ENCODE results near the gene SARDH.

The SARDH gene

DNA sequence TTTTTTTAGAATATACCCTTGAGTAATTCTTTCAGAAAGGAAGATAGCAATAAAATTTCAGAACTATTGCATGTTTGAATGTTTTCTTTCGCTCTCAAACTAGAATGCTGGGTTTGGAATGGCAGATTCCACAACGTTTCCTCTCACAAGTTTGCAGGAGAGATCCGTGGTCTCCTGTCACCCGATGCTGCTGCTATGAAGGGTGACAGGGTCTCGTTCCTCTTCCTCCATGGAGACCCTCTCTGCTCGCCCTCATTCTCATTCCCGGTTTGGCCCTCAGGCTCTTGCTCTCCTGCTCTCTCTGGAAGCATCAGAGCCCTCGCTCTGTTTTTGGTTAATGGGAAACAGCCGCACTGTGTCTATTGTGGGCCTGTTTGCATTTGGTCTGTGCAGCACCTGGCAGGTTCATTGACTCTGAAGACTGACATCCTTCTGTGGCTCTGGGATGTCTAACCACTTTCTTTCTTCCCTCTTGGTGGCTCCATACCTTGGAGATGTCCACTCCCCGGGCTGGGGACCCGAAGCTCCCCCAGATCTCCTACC, 116.4 kb downstream of the SARDH start:
- DNase-seq = no peak

DNA sequence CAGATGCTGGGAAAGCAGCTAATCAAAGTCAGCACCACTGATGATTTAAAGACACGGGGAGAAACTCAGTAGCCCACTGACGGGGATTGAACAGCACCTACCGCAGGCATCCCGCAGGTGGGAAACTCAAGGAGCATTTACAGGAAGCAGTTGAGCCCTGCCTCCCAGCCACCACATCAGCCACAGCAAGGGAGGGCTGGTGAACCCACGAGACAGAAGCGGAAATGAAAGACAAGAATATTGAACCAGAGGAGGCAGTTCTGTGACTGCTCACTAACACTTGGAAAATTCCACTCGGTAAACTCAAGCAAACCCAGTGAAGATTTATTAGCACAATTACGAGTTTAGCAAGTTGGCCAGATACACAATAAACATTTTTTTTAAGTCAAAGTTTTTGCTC, 118.4 kb downstream of the SARDH start:
- DNase-seq = peak; percentile 50 to 56

DNA sequence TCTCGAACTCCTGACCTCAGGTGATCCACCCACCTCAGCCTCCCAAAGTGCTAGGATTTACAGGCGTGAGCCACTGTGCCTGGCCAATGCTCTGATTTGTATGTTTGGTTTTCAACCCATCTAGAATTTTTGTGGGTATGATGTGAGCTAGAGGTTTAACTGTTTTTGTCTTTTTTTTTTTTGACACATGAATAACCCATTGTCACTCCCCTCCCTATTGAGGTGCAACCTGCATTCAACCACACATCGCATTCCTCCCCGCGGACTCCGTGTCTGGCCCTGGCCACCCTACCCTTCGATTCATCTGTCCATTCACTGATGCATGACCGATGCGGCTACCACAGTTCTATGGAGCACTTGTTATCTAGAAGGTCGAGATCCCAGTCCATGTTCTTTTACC, 119.4 kb downstream of the SARDH start:
- DNase-seq = no peak

DNA sequence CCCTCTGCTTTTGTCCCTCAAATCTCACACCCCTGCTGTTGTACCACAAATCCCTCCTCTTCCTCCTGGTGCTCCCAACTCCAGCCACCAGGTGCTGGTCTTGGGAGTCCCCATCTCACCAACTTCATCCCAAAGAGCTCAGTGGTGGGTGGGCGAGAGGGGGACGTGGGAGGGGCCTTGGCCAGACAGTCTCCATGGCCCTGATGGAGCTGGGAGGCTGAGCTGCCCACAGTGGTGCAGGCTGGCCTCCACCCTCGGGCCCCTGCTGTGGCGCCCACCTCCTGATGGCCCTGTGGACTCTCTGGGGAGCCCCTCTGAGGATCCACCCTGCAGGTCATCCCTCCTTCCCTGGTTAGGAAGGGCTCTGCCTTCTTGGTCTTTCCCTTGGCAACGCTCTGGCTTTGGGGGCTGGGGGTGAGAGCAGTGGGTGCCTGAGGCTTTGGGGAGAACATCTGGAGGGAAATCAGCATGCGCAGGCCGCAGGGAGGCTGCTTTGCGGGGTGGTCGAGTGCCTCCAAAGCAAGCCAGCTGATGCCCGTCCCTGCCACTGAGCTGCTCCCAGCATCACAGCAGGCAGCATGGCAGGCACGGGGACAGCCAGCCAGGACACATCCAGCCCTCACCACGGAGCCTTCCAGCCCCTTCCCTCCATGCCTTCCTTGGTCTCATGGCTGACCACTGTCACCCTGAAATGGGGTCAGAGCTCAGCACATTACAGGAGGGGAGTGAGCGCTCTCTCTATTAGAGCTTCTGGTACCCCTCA, 121.3 kb downstream of the SARDH start:
- no peak for DNase-seq

DNA sequence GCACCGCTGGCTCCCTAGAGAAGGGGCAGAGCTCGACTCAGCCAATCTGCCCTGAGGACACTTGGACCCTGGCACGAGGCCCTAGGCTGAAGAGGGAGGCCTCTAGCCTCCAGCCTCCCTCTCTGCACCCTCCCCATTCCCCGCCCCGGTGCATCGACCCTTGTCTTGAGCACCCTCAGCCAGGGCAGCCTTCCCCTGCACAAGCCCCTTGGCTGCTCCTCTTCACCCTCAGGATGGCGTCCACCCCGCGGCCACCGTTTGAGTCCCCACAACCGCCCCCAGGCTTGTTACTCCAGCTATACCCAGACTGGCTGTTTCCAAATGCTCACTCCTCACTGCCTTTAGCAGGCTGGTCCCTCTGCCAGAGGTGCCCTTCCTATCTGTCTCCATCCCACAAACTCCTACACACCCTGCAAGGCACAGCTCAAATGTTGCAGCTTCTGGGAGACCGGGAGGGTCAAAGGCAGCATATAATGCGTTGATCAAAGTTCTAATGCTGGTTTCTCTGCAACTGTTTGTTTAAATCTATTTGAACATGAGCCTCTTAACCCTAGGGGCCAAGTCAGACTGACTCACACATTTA, 122.5 kb downstream of the SARDH start:
- no peak for DNase-seq

DNA sequence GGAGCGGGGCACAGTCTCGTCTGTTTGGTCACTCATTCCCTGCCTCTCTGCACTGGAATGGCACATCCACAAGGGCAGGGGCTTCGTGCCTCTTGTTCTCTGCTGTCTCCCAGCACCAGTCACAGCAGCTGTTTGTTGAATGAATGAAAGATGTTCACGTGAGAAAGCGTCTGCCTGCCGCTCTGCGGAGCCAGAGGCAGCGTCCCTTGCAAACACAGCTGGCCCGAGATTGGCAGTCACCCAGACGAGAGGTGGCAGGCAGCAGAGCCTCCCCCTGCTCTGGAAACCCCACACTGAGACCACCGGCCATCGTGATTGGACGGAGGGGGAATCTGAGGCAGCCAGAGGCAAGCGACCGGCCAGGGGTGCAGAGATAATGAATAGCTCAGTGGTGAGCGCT, 123.0 kb downstream of the SARDH start:
- DNase-seq = no peak

DNA sequence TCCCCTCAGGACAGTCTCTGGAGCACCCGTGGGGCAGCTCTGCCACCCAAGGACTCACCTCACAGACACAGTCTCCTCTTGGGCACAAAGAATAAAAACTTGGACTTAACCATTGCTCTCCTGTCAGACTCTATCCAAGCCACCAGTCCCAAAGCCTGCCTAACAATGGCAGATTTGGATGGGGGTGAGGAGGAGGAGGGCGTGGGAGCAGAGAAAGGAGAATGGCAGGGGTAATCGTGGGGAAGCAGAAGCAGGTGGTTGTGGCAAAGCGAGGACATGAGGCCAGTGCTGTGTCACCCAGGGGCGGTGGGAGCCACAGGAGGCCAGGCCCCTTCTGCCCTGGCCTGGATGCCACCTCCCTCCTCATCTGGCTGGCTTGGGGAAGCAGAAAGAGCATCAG, 123.5 kb downstream of the SARDH start:
- no peak for DNase-seq

DNA sequence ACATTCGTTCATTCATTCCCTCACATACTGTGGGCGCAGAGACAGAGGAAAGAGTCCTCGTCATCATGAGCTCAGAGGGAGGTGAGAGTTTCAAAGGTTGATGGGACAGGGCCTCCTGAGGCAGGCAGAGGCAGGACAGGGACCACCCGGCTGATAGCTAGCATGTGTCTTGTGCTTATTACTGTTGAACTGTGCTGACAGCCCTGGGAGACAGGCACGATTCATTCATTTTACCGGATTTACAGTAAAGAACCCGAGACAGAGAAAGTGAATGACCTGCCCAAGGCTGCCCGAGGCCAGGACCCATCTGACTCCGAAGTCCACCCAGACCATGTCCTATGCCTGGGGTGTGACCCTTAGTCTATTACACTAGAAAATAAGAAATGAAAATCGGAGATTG, 124.1 kb downstream of the SARDH start:
- no peak for DNase-seq

All from activated CD4-positive, alpha-beta T cell treated with anti-CD3 and anti-CD28 coated beads, Interleukin-2, amount 50 U/mL, for 48 hours (primary cell).